Colon (tissue), 2 donors: ENCODE results near the gene AHRR.
"Not testable (repeated sequence)": the region's sequence is repeated elsewhere in the genome, so short reads cannot be mapped to it uniquely, and the experiment has no call there.

ENCODE experiments used
- FAIRE-seq: peaks from 2 replicates; lab custom pipeline; 2012; peaks lifted over from hg19 to GRCh38; lab: Jason Lieb, UNC
- donor health status: control.
- donor health status: control.

The AHRR gene

DNA sequence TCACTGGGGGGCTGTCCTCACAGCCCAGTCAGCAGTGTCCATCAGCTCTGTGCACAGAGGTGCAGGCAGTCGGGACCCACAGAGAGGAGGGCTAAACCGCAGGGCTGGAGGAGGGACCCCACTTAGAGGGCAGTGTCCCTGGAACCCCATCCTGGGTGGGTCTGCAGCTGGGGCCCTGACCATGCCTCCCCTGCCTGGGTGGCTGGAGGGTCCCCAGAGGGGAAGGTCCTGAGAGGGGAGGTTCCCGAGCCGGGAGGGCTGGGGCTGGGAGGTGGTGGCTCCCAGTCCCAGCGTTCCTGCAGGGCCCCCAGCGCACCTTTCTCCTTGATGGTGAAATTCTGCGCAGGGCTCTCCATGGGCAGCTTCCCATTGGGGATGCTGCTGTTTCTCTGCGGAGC lies 154.2 kb downstream of the AHRR start:
- FAIRE-seq: no peak

DNA sequence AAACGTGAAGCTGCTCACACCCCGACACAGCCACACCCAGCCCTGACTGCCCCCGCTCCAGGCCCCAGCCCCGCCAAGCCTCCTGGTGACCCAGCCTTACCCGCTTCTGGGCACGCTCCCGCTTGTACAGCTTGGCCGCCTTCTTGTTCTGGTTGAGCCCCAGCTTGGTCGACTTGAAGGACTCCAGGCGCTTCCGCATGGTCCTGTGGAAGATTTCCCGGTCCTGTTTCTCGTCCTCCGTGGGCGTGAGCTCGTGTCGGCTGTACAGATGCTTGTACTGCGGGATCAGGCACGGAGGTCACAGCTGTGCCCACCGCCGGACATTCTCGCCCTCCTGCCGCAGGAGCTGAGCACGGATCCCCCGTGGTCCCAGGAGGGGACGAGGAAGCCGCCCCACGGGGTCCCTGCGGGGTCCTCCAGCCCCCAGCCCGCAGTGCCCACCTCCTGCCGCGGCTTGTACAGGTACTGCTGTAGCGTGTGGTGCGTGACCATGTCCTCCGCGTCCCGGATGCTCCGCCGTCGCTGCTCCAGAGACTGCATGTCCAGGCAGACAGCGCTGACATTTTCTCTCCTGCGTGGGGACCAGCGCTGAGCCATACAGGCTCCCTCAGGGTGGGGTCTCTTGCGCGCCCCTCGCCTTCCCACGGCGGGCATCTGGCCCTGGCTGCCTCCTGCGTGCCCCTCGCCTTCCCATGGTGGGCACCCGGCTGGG lies 154.7 kb downstream of the AHRR start:
- FAIRE-seq: no peak

DNA sequence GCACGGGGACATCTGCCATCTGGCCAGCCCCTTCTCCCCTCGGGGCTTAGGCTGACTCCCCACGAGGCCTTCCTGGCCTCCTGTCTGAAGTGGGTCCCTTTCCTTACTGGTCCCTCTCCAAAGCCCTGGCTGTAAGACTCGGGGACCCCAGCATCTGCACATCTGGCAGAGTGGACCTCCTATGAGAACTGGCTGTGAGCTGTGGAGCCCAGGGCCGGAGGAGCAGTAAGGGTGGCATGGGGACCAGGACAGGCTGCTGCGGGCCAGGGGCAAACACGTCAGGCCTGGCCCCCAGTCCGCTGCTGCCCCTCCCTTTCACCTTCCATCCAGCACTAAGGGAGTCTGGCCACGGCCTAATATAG lies 155.3 kb downstream of the AHRR start:
- FAIRE-seq: no peak

DNA sequence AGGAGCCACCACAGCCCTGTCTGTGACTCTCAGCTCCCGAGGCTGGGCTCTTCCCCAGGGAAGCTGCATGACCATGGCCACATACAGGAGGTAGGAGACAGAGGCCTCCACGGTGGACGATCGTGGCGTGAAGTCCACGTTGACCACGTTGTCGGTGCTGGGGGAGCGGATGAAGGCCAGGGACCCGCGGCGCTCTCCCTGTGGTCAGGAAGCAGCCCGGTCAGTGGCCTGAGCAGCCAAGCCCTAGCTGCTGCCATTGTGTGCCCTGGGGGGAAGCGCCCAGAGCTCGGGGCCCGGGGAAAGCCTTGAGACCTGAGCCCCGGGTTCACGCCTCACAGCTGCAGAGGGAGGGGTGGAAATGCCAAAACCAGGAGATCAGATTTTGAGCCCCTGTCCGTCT lies 155.7 kb downstream of the AHRR start:
- no peak for FAIRE-seq

DNA sequence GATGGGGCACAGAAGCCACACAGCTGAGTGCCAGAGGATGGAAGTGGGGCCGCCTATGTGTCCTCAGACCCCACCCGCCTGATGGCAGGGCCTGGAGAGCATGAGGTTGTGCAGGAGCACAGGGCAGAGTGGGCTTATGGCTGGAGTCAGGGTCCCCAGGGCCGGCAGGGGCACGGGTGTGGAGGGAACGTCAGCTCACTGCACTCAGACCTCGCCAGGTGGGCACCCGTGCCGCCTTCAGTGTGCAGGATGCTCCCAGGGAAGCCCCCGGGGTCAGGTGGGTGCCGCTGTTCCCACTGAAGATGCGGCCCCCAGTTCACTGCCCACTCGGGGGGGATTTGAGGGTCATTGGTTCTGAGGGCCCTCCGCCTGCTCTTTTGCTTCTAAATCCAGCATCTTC lies 156.4 kb downstream of the AHRR start:
- FAIRE-seq: no peak

DNA sequence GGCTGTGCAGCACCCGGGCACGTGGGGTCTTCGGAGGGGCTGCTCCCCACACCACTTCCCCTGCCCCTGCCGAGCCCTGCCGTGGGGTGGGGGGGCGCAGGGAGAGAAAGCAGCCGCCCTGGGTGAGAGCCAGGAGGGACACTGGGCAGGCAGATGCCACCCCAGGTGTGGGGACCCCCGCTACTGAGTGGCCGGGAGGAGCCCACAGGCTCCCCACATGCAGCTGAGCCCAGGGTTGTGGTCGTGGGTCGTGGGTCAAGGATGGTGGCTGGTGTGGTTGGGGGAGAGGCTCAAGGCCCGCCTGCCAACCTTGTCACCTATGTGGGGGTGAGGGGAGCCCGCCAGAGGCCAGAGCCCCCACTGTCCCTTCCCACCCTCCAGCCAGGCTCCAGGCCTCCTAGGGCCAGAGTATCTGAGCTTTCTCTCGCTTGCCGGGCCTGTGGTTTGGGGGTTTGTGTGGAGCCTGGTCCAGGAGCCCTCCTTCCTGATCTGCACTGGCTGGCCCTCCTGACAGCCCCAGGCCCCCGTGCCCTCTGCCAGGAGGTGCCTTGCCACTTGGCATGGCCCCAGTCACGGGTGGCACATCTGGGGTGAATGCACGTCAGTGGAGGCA lies 157.0 kb downstream of the AHRR start:
- no peak for FAIRE-seq

DNA sequence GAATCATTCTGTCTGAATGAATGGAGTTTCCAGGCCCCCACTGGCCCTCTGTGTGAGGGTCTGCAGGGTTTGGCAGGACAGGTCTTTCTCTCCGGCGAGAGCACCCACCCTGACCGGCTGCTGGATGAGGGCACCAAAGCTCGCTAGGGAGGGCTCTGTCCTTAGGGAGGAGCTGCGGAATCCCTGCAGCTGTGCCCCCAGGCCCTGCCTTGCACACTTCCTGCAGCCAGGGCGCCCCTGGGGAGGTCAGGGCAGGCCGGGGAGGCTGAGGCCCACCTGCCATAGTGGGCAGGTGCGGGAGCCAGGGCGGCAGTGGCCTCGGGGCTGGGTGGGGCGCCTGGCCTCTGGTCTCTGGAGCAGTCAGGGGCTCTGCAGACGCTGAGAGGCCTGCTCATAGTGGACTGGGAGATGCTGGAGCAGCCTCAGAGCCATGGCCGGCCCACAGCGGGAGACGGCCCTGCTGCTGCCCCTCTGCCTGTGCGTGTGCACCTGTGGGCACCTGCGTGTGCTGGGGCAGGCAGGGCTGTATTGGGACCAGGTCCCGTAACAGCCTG lies 157.5 kb downstream of the AHRR start:
- FAIRE-seq: no peak

DNA sequence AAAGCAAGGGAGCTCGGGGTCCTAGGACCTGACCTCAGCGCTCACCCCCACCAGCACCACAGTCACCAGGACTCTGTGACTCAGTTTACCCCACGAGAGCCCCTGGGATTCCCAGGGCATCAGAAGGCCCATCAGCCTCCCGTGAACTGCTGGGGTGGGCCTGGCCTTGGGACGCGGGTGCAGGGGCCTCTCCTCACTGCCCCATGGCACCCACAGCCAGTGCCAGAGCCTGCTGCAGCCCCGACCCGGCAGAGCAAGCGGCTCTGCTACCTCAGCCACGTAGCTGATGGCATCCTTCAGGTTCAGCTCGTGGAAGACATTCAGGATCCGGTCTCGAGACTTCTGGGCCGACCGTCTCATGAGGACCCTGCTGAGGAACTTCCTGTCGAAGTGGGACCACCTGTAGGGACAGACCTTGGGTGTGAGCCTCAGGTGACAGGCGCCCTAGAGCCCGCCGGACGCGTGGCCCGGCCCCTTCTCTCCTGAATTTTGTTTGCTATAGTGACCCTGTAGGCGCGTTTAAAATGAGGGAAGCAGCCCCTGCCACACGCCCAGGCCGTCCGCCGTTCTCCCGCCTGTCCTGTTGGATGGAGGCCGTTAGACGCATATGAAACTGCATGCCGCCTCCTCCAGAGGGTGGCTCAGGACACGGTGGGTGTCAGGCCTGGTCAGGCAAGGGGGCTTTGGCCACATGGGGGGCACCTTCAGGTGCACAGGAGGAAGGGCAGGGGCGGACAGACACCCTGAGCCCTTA lies 158.2 kb downstream of the AHRR start:
- no peak for FAIRE-seq

DNA sequence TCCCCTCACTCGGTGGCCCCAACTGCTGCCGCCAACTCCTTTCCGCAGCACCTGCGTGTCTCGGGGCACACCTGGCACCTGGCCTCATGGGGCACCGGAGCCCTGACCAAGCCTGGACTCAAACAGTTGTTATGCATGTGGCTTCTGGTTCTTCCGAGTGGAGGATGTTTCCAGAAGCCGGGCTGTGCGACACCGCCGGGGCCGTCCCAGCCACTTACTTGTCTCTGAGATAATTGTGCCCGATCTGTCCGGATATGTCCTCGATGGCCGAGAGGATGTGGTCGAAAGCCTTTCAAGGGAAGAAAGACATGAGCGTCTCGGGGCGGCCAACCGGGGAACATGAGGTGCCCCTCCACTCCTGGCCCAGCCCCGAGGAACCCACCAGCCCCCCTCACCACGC lies 159.8 kb downstream of the AHRR start:
- no peak for FAIRE-seq

DNA sequence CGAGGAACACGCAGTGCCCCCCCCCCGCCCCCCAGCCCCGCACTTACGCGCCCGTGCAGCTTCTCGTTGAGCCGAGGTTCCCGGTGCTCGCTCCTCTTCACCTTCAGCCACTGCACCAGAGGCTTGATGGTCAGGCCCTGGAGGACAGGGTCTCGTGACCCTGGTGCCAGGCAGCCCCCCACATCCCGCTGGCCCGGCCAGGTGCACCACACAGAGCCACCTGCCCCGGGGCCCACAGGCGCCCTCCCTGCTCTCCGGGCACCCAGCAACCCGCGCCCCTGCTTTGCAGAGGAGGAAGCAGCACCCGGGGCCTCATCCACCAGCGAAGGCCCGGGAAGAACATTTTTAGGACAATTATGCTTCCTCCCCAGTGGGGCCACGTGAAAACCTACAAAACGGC lies 160.5 kb downstream of the AHRR start:
- FAIRE-seq: no peak

DNA sequence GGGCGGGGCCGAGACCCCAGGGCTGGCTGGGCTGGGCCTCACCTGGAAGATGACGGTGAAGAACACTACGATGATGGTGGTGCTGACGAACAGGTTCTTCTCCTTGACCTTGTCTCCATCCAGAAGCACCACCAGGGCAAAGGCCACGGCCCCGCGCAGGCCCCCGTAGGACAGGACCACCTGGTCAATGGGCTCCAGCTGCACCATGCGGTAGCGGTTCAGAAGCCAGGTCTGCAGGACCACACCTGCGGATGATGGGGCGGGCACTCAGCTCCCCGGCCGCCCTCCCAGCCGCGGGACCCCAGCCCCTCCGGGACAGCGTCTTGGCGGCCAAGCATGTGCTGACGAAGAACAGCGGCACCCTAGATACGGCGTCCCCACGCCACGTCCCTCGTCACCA lies 161.0 kb downstream of the AHRR start:
- no peak for FAIRE-seq

DNA sequence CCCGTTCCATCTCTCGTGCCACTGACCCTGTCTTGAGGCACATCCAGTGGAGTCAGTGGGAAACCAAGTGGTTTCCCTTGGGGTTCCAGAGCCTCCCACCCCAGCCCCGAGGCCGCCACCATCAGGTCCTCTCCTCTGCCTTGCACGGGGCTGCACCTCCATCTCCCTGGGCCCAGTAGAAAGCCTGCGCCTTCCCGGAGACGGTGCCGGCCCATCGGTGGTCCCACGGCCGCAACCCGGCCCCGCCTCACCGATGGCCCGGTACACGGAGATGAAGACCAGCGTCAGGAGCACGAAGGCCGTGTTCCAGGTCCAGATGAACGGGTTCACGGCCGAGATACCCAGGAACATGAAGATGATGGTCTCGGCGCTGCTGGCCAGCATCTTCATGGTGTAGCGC lies 161.5 kb downstream of the AHRR start:
- FAIRE-seq: no peak

DNA sequence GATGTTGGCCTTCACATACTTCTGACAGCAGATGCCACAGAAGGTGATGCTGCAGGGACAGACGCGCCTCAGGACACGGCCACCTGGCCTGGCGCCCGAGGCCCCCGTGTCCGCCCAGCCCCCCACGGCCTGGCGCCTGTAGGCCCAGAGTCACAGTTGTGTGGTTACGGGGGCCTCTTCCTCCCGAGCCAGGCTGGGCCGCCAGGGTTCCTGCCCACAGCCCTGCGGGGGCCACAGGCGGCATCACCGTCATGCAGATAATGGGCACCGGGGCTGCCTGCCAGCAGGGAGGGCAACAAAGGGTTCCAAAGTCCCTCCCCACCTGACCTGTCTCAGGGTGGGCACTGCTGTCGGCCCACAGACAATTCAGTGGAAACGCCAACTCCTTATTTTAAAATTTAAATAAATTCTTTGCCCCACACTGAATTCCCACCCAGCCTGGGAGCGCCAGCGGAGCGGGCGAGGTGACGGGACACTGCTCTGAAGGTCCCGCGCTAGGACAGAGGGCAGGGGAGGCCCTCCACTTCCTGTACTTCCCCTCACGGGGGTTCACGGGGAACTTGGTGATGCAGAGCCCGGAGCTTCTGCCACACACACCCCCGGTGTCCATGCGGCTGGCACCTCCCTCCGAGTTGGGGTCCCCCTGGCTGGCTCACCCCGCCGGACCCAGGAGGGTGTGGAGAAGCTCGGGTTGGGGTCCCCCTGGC lies 162.1 kb downstream of the AHRR start:
- FAIRE-seq: no peak

DNA sequence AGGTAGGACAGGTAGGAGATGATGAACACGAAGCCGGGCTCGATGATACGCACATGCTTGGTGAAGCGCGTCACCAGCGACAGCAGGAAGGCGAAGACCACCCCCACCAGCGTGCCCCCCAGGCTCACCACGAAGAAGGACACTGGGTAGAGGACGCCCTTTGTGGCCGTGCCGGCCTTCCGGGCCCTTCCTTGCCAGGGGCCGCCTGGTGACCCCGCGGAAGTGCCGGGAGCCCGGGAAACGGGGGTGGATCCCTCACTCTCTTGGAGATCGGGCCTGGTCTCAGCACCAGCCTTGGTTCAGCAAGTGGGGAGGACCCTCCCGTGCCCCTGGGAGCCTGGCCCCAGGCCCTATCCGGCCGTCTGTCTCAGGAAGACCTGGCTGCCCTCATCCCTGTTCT lies 163.0 kb downstream of the AHRR start:
- FAIRE-seq: no peak

DNA sequence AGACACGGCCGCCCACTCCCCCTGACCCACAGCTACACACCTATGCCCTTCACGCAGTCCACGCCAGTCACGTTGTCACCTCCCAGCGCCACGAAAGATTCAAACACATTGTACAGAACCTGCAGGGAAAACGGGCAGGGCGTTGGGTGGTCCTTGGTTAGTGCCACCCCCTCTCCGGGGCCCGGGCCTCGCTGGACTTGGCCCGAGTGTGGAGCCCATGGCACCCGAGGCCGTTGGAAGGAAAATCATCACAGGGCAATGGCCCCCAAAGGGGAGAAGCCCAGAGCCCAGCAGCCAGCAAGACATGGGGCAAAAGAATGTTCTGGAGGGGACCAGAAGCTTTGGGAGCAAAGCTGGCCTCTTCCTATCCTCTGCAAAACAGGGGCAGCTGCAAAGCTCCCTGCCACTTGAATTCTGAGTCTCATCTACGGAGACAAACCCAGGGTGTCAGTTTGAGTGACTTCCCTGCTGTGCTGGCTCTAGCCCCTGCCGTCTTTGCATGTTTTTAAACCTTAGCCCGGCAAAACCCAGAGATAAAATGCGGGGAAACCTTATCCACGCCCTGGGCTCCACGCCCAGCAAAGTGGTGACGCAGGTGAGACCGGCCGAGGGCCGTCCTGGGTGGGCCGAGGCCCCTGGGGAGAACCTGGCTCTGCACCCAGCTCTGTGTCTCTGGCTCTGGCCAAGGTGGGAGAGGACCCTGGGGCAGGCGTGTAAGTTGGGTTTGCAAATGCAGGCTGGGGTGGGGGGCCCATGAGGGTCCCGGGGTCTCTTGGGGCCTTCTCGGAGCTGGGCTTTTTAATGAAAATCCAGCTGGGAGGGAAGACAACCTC lies 163.8 kb downstream of the AHRR start:
- no peak for FAIRE-seq

DNA sequence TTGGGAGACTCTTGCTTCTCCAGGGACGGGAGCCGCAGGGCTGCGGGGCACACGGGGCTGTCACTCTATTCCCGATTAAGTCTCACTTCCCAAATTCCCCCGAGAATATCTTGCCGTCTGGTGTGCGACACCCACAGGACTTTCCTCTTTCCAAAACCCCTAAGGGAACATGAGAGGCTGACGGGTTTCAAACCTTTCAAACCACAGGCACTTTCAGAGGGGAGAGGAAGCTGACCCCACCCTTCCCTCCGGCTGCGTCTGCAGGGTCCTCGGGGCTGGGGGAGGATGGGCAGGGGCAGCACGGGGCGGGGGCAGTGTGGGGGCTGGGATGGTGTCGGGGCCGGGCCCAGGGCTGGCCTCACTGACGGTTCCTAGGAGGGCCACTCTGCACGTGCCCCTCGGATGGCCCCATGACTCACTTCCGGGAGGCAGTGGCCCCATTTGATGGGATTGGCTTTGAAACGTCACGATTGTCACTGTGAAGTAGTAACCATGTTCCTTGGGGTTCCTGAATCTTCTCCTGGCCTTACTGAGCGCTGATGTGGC lies 164.5 kb downstream of the AHRR start:
- no peak for FAIRE-seq

DNA sequence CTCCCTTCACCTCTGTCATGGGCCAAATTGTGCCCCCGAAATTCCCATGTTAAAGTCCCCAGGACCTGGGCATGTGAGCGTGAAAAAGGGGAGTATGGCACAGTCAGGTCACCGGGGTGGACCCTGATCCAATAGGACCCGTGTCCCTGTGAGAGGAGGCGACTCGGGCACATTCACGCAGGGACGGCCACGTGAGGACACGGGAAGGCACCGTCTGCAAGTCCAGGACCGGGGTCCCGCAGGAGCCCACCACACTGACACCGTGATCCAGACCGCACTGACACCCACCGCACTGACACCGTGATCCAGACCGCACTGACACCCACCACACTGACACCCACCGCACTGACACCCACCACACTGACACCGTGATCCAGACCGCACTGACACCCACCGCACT lies 165.1 kb downstream of the AHRR start:
- FAIRE-seq: not testable (repeated sequence)
